Nephron (organoid): ENCODE measurements around the gene NEGR1.

Source experiments
- H3K27ac Mint-ChIP-seq, 3 experiments: 2 replicates each; pipeline ENCODE4 v1.8.0; 2020; ENCODE audit warnings: mixed read lengths in 3 of 3, mild to moderate bottlenecking in 2 of 3, moderate library complexity in 1 of 3
- H3K27me3 Mint-ChIP-seq: 2 replicates; pipeline ENCODE4 v1.8.0; 2021; ENCODE audit warnings: low read depth, mild to moderate bottlenecking, moderate library complexity, mixed read lengths
- H3K36me3 Mint-ChIP-seq: 2 replicates; pipeline ENCODE4 v1.8.0; 2020; ENCODE audit warnings: low read depth, mixed read lengths
- H3K4me1 Mint-ChIP-seq: 2 replicates; pipeline ENCODE4 v1.8.0; 2020; ENCODE audit warnings: mixed read lengths
- H3K4me3 Mint-ChIP-seq, 3 experiments: 2 replicates each; pipeline ENCODE4 v1.8.0; 2020; ENCODE audit warnings: mild to moderate bottlenecking in 3 of 3, mixed read lengths in 3 of 3, moderate library complexity in 2 of 3
- H3K9me3 Mint-ChIP-seq: 2 replicates; pipeline ENCODE4 v1.8.0; 2020; ENCODE audit warnings: mixed read lengths
- CTCF ChIP-seq, 3 experiments: fragments of 200-600 bp; sonication (generic); IDR thresholded peaks; one replicate each; pipeline ENCODE4 v1.5.0; 2021; ENCODE audit warnings: antibody characterized with exemption in 3 of 3; ENCODE audit not compliant: unreplicated experiment in 3 of 3

Gene NEGR1

GRCh38 chr1:71792264-71792663 lies 490.1 kb downstream of the NEGR1 start:
- TF ChIP-seq CTCF (IDR thresholded peaks at IDR 0.05; ENCODE audit: unreplicated experiment in 3 of 3), result no peak
- Mint-ChIP-seq H3K27ac (no peak overlapping the region), H3K4me3 (no peak overlapping the region), H3K27me3 (no peaks in the 10 kb centered on the region), H3K4me1 (no peaks in the 10 kb centered on the region), H3K9me3 (no peaks in the 10 kb centered on the region), H3K36me3 (no peaks in the 10 kb centered on the region)

- Mint-ChIP-seq H3K4me1 (peaks cover 22% of the 10 kb centered on the region), H3K27me3 (no peaks in the 10 kb centered on the region), H3K4me3 (no peak overlapping the region), H3K27ac (no peak overlapping the region), H3K36me3 (no peaks in the 10 kb centered on the region), H3K9me3 (no peaks in the 10 kb centered on the region)
- no peak for TF ChIP-seq CTCF (IDR thresholded peaks at IDR 0.05; ENCODE audit: unreplicated experiment in 3 of 3)
These were observed 494.2 kb downstream of the NEGR1 start for GRCh38 chr1:71788113-71788512.

GRCh38 chr1:71787699-71788098 lies 494.6 kb downstream of the NEGR1 start:
- TF ChIP-seq CTCF (IDR thresholded peaks at IDR 0.05; ENCODE audit: unreplicated experiment in 3 of 3), result no peak
- H3K27me3 Mint-ChIP-seq, result no peaks in the 10 kb centered on the region
- no peak overlapping the region for H3K27ac Mint-ChIP-seq
- no peaks in the 10 kb centered on the region for H3K36me3 Mint-ChIP-seq
- no peak overlapping the region for H3K4me3 Mint-ChIP-seq
- H3K4me1 Mint-ChIP-seq, result peaks cover 22% of the 10 kb centered on the region
- H3K9me3 Mint-ChIP-seq, result no peaks in the 10 kb centered on the region

- no peaks in the 10 kb centered on the region for H3K36me3 Mint-ChIP-seq
- no peak overlapping the region for H3K4me3 Mint-ChIP-seq
- no peaks in the 10 kb centered on the region for H3K27me3 Mint-ChIP-seq
- H3K27ac Mint-ChIP-seq, result peak overlapping the region in 2 of 3 experiments; percentile 51 to 66
- no peak for TF ChIP-seq CTCF (IDR thresholded peaks at IDR 0.05; ENCODE audit: unreplicated experiment in 3 of 3)
- peaks cover 22% of the 10 kb centered on the region for H3K4me1 Mint-ChIP-seq
- H3K9me3 Mint-ChIP-seq, result no peaks in the 10 kb centered on the region
These were observed 496.1 kb downstream of the NEGR1 start for GRCh38 chr1:71786218-71786617.

- Mint-ChIP-seq H3K4me3 (no peak overlapping the region), H3K9me3 (no peaks in the 10 kb centered on the region), H3K36me3 (no peaks in the 10 kb centered on the region), H3K27me3 (no peaks in the 10 kb centered on the region), H3K27ac (peak overlapping the region; percentile 69 to 83 (median 72)), H3K4me1 (peaks cover 22% of the 10 kb centered on the region)
- TF ChIP-seq CTCF (IDR thresholded peaks at IDR 0.05; ENCODE audit: unreplicated experiment in 3 of 3), result no peak
These were observed 496.9 kb downstream of the NEGR1 start for GRCh38 chr1:71785450-71785849.

- TF ChIP-seq CTCF (IDR thresholded peaks at IDR 0.05; ENCODE audit: unreplicated experiment in 3 of 3), result no peak
- no peaks in the 10 kb centered on the region for H3K27me3 Mint-ChIP-seq
- peak overlapping the region; percentile 50 to 96 (median 69) for H3K27ac Mint-ChIP-seq
- peaks cover 22% of the 10 kb centered on the region for H3K4me1 Mint-ChIP-seq
- H3K4me3 Mint-ChIP-seq, result no peak overlapping the region
- H3K9me3 Mint-ChIP-seq, result no peaks in the 10 kb centered on the region
- no peaks in the 10 kb centered on the region for H3K36me3 Mint-ChIP-seq
These were observed 497.3 kb downstream of the NEGR1 start for GRCh38 chr1:71785000-71785399.
